GM18508 (cell line): ENCODE data around the gene CD96.
"Not testable (repeated sequence)": the region's sequence is repeated elsewhere in the genome, so short reads cannot be mapped to it uniquely, and the experiment has no call there.

Experiments
- ATAC-seq: cut with Tn5 transposase; IDR thresholded peaks from one replicate; pipeline ENCODE4 v1.9.1; 2021; ENCODE audit warnings: moderate number of reproducible peaks; ENCODE audit not compliant: insufficient read depth, unreplicated experiment

Gene CD96

GRCh38 chr3:111667621-111668239, 125.7 kb downstream of the CD96 start:
- peak; percentile 95 for ATAC-seq

- no peak for ATAC-seq
These were observed 126.3 kb downstream of the CD96 start for GRCh38 chr3:111668326-111668725.

GRCh38 chr3:111668888-111669488, 127.0 kb downstream of the CD96 start:
- peak; percentile 37 for ATAC-seq

GRCh38 chr3:111669926-111670630, 128.1 kb downstream of the CD96 start:
- ATAC-seq = no peak

- not testable (repeated sequence) for ATAC-seq
These were observed 130.5 kb downstream of the CD96 start for GRCh38 chr3:111672461-111672860.

GRCh38 chr3:111675846-111676210, 133.8 kb downstream of the CD96 start:
- ATAC-seq = no peak

- no peak for ATAC-seq
These were observed 134.4 kb downstream of the CD96 start for GRCh38 chr3:111676211-111677006.

GRCh38 chr3:111677007-111677392, 135.0 kb downstream of the CD96 start:
- ATAC-seq = no peak

- ATAC-seq = no peak
These were observed 139.8 kb downstream of the CD96 start for GRCh38 chr3:111681661-111682426.

GRCh38 chr3:111684640-111685039, 142.6 kb downstream of the CD96 start:
- no peak for ATAC-seq

- ATAC-seq = no peak
These were observed 146.3 kb downstream of the CD96 start for GRCh38 chr3:111688190-111688800.

GRCh38 chr3:111690242-111690641, 148.2 kb downstream of the CD96 start:
- peak; percentile 92 for ATAC-seq

GRCh38 chr3:111691293-111691909, 149.4 kb downstream of the CD96 start:
- no peak for ATAC-seq

GRCh38 chr3:111692593-111693552, 150.9 kb downstream of the CD96 start:
- ATAC-seq = peak; percentile 30

- no peak for ATAC-seq
These were observed 152.5 kb downstream of the CD96 start for GRCh38 chr3:111694471-111694870.

- ATAC-seq = no peak
These were observed 153.7 kb downstream of the CD96 start for GRCh38 chr3:111695636-111696117.

GRCh38 chr3:111700054-111700453, 158.1 kb downstream of the CD96 start:
- no peak for ATAC-seq

GRCh38 chr3:111701292-111701906, 159.4 kb downstream of the CD96 start:
- ATAC-seq = no peak
